Glutamatergic neuron (in vitro differentiated cells): ENCODE data around the gene IGLL1. TPM values are rescaled to one million over a fixed set of nuclear protein-coding genes. Genes with fewer than 3 reads are reported as not detected.

ENCODE experiments used
- DNase-seq: peaks from one replicate; pipeline ENCODE4 v3.0.0; 2022
- H3K27ac Mint-ChIP-seq: one replicate; pipeline ENCODE4 v1.8.0; 2020; ENCODE audit warnings: mild to moderate bottlenecking, mixed read lengths, inconsistent platforms; ENCODE audit not compliant: unreplicated experiment
- H3K27me3 Mint-ChIP-seq: one replicate; pipeline ENCODE4 v1.8.0; 2020; ENCODE audit warnings: mild to moderate bottlenecking, moderate library complexity, mixed read lengths, inconsistent platforms; ENCODE audit not compliant: unreplicated experiment
- H3K36me3 Mint-ChIP-seq: one replicate; pipeline ENCODE4 v1.8.0; 2020; ENCODE audit warnings: mild to moderate bottlenecking, mixed read lengths, inconsistent platforms; ENCODE audit not compliant: unreplicated experiment
- H3K4me1 Mint-ChIP-seq: one replicate; pipeline ENCODE4 v1.8.0; 2020; ENCODE audit warnings: mild to moderate bottlenecking, low read depth, mixed read lengths, inconsistent platforms; ENCODE audit not compliant: unreplicated experiment
- H3K4me3 Mint-ChIP-seq: one replicate; pipeline ENCODE4 v1.8.0; 2020; ENCODE audit warnings: mild to moderate bottlenecking, mixed read lengths, inconsistent platforms; ENCODE audit not compliant: unreplicated experiment
- H3K9me3 Mint-ChIP-seq: one replicate; pipeline ENCODE4 v1.8.0; 2020; ENCODE audit warnings: mild to moderate bottlenecking, moderate library complexity, mixed read lengths, inconsistent platforms; ENCODE audit not compliant: unreplicated experiment
- CTCF ChIP-seq: fragments of 200-600 bp; sonication (generic); IDR thresholded peaks from one replicate; pipeline ENCODE4 v1.5.0; 2021; ENCODE audit not compliant: partially characterized antibody, unreplicated experiment
- total RNA-seq: library from RNA; stranded (reverse); fragmentation: NEBNext Ultra II Directional; extraction: Animal tissue kit (Norgen Biotek cat#: 25700); gene quantifications from one replicate; pipeline ENCODE4 v1.2.1, GENCODE V29; 2021; ENCODE audit not compliant: unreplicated experiment

IGLL1 gene
- total RNA-seq, 1 donor from 2014 or later: not detected

- no peak for DNase-seq
- H3K4me1 Mint-ChIP-seq: peaks cover 7% of the 10 kb centered on the region
- peaks cover 3% of the 10 kb centered on the region for H3K27me3 Mint-ChIP-seq
- H3K36me3 Mint-ChIP-seq: no peaks in the 10 kb centered on the region
- H3K27ac Mint-ChIP-seq: no peak overlapping the region
- H3K9me3 Mint-ChIP-seq: no peaks in the 10 kb centered on the region
- TF ChIP-seq CTCF: no peak
- no peak overlapping the region for H3K4me3 Mint-ChIP-seq
Observed at GRCh38 chr22:23621082-23621780, 41.1 kb upstream of the IGLL1 start.

GRCh38 chr22:23613193-23613972 lies 33.3 kb upstream of the IGLL1 start:
- Mint-ChIP-seq H3K4me3 (no peak overlapping the region), H3K27me3 (peaks cover 5% of the 10 kb centered on the region), H3K9me3 (no peaks in the 10 kb centered on the region), H3K36me3 (no peaks in the 10 kb centered on the region), H3K27ac (no peak overlapping the region), H3K4me1 (no peaks in the 10 kb centered on the region)
- no peak for TF ChIP-seq CTCF
- no peak for DNase-seq

GRCh38 chr22:23609983-23610781 lies 30.1 kb upstream of the IGLL1 start:
- H3K27ac Mint-ChIP-seq: no peak overlapping the region
- no peak for DNase-seq
- H3K9me3 Mint-ChIP-seq: no peaks in the 10 kb centered on the region
- no peaks in the 10 kb centered on the region for H3K4me1 Mint-ChIP-seq
- no peaks in the 10 kb centered on the region for H3K36me3 Mint-ChIP-seq
- no peak for TF ChIP-seq CTCF
- no peak overlapping the region for H3K4me3 Mint-ChIP-seq
- peaks cover 2% of the 10 kb centered on the region for H3K27me3 Mint-ChIP-seq

- Mint-ChIP-seq H3K27ac (no peak overlapping the region), H3K4me1 (no peaks in the 10 kb centered on the region), H3K9me3 (no peaks in the 10 kb centered on the region), H3K27me3 (peaks cover 2% of the 10 kb centered on the region), H3K4me3 (no peak overlapping the region), H3K36me3 (no peaks in the 10 kb centered on the region)
- DNase-seq: no peak
- TF ChIP-seq CTCF: no peak
Observed at GRCh38 chr22:23608583-23608982, 28.5 kb upstream of the IGLL1 start.
